K562 (cell line): ENCODE measurements around the gene MRPL27. TPM values are rescaled to one million over a fixed set of nuclear protein-coding genes. Genes with fewer than 3 reads are reported as not detected.
A peak's percentile ranks its signal among the peaks of the same experiment; 100 is the strongest.

Source experiments
- CHCHD3 ChIP-seq: fragments of 250-450 bp; sonication (Bioruptor Pico); IDR thresholded peaks from 2 replicates; pipeline ENCODE4 v2.1.2; 2022; ENCODE audit warnings: mild to moderate bottlenecking
- EHMT2 ChIP-seq: fragments of 450-650 bp; IDR thresholded peaks from 2 replicates; pipeline ENCODE4 v1.6.1; 2018; ENCODE audit warnings: antibody characterized with exemption
- FOS ChIP-seq: IDR thresholded peaks from 3 replicates; pipeline ENCODE4 v1.6.1; 2011; ENCODE audit not compliant: insufficient read length; ENCODE audit errors: extremely low read depth
- FOXJ2 ChIP-seq: fragments of 200-800 bp; sonication (Bioruptor generic); IDR thresholded peaks from 2 replicates; pipeline ENCODE4 v1.6.1; 2016; ENCODE audit warnings: missing genetic modification characterization, missing compliant biosample characterization
- GABPA ChIP-seq: fragments of 200-800 bp; sonication (Bioruptor generic); conservative IDR thresholded peaks from 2 replicates; pipeline ENCODE4 v1.6.1; 2016; ENCODE audit warnings: low read depth, missing genetic modification characterization, missing compliant biosample characterization
- KLF16 ChIP-seq: IDR thresholded peaks from 2 replicates; pipeline ENCODE4 v1.6.1; 2016; ENCODE audit warnings: antibody characterized with exemption
- L3MBTL2 ChIP-seq: fragments of 450-650 bp; IDR thresholded peaks from 2 replicates; pipeline ENCODE4 v1.6.1; 2016; ENCODE audit warnings: mild to moderate bottlenecking, moderate library complexity
- MYNN ChIP-seq, 2 experiments: sonication (generic); formaldehyde crosslinking in 1 of 2; IDR thresholded peaks; 2 replicates each; pipeline versions ENCODE4 v1.5.0 to v1.6.1; 2016 to 2020; ENCODE audit warnings: antibody characterized with exemption in 1 of 2, missing genetic modification reagents in 1 of 2
- NR1H2 ChIP-seq: sonication (generic); formaldehyde crosslinking; IDR thresholded peaks from 2 replicates; pipeline ENCODE4 v1.4.0; 2020; ENCODE audit warnings: mild to moderate bottlenecking, missing genetic modification reagents
- PHF8 ChIP-seq: fragments of 200-600 bp; sonication (generic); IDR thresholded peaks from 2 replicates; pipeline ENCODE4 v1.6.1; 2012; ENCODE audit warnings: mixed run types, mild to moderate bottlenecking, inconsistent platforms, low read length, moderate library complexity, borderline replicate concordance
- POLR2A ChIP-seq: fragments of 450-650 bp; conservative IDR thresholded peaks from 2 replicates; pipeline ENCODE4 v1.6.1; 2016
- RFX7 ChIP-seq: fragments of 250-450 bp; sonication (Bioruptor Pico); IDR thresholded peaks from 2 replicates; pipeline ENCODE4 v1.5.1; 2021; ENCODE audit warnings: mild to moderate bottlenecking
- SMAD4 ChIP-seq: fragments of 250-450 bp; sonication (Bioruptor Pico); conservative IDR thresholded peaks from 2 replicates; pipeline ENCODE4 v1.8.0; 2021; ENCODE audit warnings: inconsistent platforms, mild to moderate bottlenecking, moderate library complexity
- TCFL5 ChIP-seq: fragments of 250-450 bp; sonication (Bioruptor Pico); conservative IDR thresholded peaks from 2 replicates; pipeline ENCODE4 v1.6.1; 2021; ENCODE audit warnings: mild to moderate bottlenecking, moderate library complexity, matching md5 sums
- ZNF121 ChIP-seq: sonication (generic); formaldehyde crosslinking; conservative IDR thresholded peaks from 2 replicates; pipeline ENCODE4 v1.8.0; 2022; ENCODE audit warnings: missing genetic modification reagents
- ZNF197 ChIP-seq: fragments of 200-800 bp; sonication (Bioruptor generic); IDR thresholded peaks from 2 replicates; pipeline ENCODE4 v1.6.1; 2016; ENCODE audit warnings: low read depth, missing genetic modification characterization, missing compliant biosample characterization
- ZNF263 ChIP-seq: sonication (generic); formaldehyde crosslinking; IDR thresholded peaks from 2 replicates; pipeline ENCODE4 v1.8.0; 2022; ENCODE audit warnings: mild to moderate bottlenecking, missing genetic modification reagents, borderline replicate concordance
- polyA plus RNA-seq, 8 experiments: library from polyadenylated mRNA; depleted of rRNA in 4 of 8; stranded (reverse) in 5 of 8; unstranded in 3 of 8; fragments of >200 nt; fragmentation: Nextera tagmentation in 2 of 8; fragmentation: Illumina TruSeq in 1 of 8; extraction: Ambion mirVana in 2 of 8; extraction: Trizol in 1 of 8; gene quantifications; 2 replicates each; pipeline versions ENCODE4 v1.2.1 to v1.2.3, GENCODE V29; 2011 to 2014; ENCODE audit warnings: inconsistent platforms in 1 of 8, missing spikeins in 1 of 8
- total RNA-seq, 7 experiments: library from RNA; depleted of rRNA in 6 of 7; stranded (reverse); fragments of >200 nt in 6 of 7; fragmentation: Illumina TruSeq in 2 of 7; extraction: Trizol in 2 of 7; gene quantifications; 2 replicates each; pipeline versions ENCODE4 v1.2.1 to v1.2.3, GENCODE V29; 2011 to 2021; ENCODE audit warnings: low replicate concordance in 1 of 7
- TF ChIP-seq, protein P1 (sequence below), 2 experiments: fragments of 450-650 bp; formaldehyde crosslinking in 1 of 2; IDR thresholded peaks; 2 replicates each; pipeline versions ENCODE4 v1.4.0 to v1.6.1; 2014 to 2020; ENCODE audit warnings: mild to moderate bottlenecking in 2 of 2, borderline replicate concordance in 1 of 2, low read depth in 1 of 2
- TF ChIP-seq, protein P2 (sequence below): IDR thresholded peaks from 2 replicates; pipeline ENCODE4 v1.6.1; 2011; ENCODE audit not compliant: insufficient read length; ENCODE audit errors: extremely low read depth

Gene MRPL27
- total and polyA plus RNA-seq, 9 of the 15 experiments (the other 6 are each of a cell fraction or from before 2014, with no cell fraction given) = 96.3 to 401 (median 142) TPM

DNA sequence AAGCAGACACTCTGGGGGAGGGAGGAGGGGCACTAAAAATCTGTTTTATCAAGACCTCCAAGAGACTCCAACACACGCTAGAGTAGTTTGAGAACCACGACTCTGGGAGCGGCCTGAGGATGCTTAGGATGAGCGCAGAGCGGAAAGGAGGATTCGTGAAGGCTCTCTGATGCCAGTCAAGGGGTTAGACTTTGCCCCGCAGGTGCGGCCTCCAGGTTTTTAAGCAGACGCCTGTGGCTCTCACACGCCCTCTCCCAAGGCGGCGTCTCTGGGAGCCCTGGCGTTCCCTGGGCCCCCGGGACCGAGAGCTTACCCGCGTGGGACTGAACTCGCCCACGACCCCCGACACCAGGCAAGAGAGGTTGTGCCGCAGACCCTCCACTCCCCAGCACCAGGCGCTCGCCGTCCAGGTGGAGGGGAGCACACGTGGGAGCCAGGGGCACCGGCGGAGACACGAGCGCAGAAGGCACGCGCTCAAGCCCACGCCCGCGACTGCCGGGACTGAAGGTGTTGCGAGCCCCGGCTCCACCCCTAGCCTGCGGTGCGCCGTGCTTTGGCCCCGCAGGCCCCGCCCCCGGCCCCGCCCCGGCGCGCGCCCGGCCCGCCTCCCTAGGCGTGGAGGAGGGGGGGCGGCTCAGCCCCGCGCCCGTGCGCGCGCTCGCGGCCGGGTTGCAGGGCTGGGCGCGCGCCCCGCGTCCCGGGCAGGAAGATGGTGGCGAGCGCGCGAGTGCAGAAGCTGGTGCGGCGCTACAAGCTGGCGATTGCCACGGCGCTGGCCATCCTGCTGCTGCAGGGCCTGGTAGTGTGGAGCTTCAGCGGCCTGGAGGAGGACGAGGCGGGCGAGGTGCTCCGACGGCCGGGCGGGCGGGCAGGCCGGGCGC is 27.3 kb downstream of the MRPL27 start, which contains the start of gene XYLT2 (continued):
- TF ChIP-seq, protein P1, sequence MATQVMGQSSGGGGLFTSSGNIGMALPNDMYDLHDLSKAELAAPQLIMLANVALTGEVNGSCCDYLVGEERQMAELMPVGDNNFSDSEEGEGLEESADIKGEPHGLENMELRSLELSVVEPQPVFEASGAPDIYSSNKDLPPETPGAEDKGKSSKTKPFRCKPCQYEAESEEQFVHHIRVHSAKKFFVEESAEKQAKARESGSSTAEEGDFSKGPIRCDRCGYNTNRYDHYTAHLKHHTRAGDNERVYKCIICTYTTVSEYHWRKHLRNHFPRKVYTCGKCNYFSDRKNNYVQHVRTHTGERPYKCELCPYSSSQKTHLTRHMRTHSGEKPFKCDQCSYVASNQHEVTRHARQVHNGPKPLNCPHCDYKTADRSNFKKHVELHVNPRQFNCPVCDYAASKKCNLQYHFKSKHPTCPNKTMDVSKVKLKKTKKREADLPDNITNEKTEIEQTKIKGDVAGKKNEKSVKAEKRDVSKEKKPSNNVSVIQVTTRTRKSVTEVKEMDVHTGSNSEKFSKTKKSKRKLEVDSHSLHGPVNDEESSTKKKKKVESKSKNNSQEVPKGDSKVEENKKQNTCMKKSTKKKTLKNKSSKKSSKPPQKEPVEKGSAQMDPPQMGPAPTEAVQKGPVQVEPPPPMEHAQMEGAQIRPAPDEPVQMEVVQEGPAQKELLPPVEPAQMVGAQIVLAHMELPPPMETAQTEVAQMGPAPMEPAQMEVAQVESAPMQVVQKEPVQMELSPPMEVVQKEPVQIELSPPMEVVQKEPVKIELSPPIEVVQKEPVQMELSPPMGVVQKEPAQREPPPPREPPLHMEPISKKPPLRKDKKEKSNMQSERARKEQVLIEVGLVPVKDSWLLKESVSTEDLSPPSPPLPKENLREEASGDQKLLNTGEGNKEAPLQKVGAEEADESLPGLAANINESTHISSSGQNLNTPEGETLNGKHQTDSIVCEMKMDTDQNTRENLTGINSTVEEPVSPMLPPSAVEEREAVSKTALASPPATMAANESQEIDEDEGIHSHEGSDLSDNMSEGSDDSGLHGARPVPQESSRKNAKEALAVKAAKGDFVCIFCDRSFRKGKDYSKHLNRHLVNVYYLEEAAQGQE (IDR thresholded peaks at IDR 0.05; ENCODE audit: borderline replicate concordance) = no peak
- TF ChIP-seq, protein P1 (CRISPR knock-in tag; IDR thresholded peaks at IDR 0.05; ENCODE audit: low read depth) = 0 out of 2 replicates have a peak, but pooled peaks have one; percentile 7
- peak; percentile 58 for TF ChIP-seq GABPA
- peak; percentile 56; the same call in 1 of the 2 replicates for TF ChIP-seq NR1H2 (CRISPR knock-in tag)
- peak; percentile 41; the same call in 1 of the 2 replicates for TF ChIP-seq ZNF263
- no peak for TF ChIP-seq FOXJ2
- peak; percentile 67; the same call in 1 of the 2 replicates for TF ChIP-seq SMAD4 (CRISPR knock-in tag)
- TF ChIP-seq EHMT2 = no peak
- no peak for TF ChIP-seq KLF16
- no peak for TF ChIP-seq RFX7 (CRISPR knock-in tag)
- TF ChIP-seq CHCHD3 (CRISPR knock-in tag) = no peak
- TF ChIP-seq ZNF197 = peak; percentile 96
- TF ChIP-seq MYNN (IDR thresholded peaks at IDR 0.05) = no peak
- no peak for TF ChIP-seq MYNN (CRISPR knock-in tag; IDR thresholded peaks at IDR 0.05)
- no peak for TF ChIP-seq ZNF121
- TF ChIP-seq L3MBTL2 = peak; percentile 93
- no peak for TF ChIP-seq TCFL5
- peak; percentile 89; the same call in 1 of the 2 replicates for TF ChIP-seq PHF8
- no peak for TF ChIP-seq FOS
- TF ChIP-seq, protein P2, sequence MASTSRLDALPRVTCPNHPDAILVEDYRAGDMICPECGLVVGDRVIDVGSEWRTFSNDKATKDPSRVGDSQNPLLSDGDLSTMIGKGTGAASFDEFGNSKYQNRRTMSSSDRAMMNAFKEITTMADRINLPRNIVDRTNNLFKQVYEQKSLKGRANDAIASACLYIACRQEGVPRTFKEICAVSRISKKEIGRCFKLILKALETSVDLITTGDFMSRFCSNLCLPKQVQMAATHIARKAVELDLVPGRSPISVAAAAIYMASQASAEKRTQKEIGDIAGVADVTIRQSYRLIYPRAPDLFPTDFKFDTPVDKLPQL = no peak
- TF ChIP-seq POLR2A = peak; percentile 75
